Islet precursor cell (in vitro differentiated cells): ENCODE measurements around the gene ADAM10.

Source experiments
- DNase-seq: peaks from one replicate; pipeline ENCODE4 v3.0.0-alpha.2; 2018

Gene ADAM10

DNA sequence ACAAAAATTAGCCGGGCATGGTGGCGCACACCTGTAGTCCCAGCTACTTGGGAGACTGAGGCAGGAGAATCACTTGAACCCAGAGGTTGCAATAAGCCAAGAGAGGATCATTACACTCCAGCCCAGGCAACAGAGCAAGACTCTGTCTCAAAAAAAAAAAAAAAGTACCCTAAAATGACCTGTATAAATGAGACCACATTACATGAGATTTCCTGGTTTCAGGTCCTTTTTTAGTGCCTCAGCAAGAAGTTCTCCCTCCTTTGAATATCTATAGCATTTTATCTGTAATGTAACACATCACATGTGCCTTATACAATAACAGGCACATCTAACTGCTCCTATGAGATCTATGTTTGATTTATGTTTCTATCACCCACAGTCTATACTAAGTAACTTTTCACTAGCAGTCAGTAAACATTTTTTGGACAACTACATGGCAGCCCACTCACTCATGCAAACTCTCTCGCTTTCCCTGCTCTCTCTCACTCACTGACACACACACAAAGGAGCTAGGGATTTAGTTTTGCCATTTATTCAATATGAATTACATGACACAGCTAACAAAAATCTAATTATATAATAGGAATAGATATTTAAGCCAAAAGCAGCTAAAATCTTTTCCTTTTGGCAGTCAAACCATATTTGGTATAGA, 34.1 kb downstream of the ADAM10 start:
- DNase-seq, result no peak

DNA sequence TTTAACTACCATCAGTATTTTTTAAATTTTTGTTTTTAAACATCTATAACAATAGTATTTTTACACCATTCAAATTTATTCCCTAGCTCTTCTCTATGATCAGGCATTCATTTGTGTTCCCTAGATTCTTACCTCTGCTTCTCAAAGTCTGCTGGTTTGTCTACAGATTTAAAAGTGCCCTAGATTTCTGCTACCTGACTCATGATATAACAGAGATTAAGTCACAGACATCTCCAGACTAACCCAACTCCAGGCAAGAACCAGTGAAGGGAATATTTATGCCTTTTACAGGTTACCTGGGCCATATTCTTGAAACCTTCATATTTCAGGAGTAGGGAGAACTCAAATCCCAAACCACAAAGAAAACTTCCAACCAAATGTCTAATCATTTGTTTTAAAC, 38.8 kb downstream of the ADAM10 start:
- DNase-seq, result no peak

DNA sequence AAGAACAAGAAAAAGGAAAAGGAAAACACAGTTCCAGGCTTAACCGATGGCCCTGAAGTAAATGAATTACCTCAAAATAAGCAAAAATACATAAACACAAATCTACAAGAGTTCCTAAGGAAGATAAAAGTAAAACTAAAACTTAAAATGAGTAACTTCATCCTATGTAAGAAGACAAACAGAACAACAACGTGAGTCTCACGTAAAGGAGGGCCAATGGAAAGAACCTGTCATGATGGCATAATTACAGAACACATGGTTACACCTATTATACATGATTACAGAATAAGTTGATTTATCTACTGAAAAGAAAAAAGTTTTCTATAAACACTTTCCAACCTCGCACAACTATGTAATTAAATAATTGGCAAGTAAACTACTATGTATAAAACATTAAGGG, 42.1 kb downstream of the ADAM10 start:
- DNase-seq, result no peak

DNA sequence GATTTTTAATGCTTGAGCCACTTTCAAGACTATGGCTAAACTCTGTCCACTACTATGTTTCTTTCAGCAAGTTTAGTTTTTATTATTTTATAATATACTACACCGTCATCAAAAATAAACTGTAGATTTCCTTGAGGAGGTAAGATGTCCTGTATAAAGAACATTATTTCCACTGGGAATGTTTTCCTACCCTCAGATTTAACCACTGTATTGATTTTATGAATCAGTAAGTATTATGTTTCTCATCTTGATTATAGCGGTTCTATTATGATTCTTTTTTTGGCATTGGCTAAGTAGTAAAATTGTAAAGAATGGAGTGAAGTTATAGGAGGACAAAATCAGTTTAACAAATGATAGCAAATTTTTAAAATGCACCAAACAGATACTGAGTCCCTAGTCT, 44.4 kb downstream of the ADAM10 start:
- no peak for DNase-seq

DNA sequence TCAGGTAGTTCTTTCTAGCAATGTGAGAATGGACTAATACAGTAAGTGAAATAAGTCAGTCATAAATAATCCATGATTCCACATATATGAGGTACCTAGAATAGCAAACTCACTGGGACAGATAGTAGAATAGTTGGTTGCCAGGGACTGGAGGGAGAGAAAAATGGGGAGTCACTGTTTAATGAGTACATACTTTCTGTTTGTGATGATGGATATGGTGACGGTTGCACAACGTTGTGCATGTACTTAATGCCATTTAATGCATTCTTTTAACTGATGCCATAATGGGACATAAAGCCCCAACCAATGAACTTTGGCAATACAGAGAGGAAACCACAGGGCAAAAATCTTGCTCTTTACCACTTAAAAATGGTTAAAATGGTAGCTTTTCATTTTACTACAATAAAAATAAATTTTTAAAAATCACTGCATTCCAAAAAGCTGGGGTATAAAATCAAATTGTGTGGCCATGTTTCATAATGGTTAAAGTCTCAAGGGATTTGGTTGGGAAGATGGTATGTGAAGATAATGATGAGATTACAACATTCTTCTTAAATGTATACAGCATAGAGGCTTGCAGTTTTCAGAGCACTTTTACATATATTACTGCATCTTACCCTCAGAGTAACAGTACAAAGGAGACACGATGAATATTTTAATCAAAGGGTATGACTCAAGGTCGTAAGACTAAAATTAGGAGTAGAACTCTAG, 45.2 kb downstream of the ADAM10 start:
- no peak for DNase-seq

DNA sequence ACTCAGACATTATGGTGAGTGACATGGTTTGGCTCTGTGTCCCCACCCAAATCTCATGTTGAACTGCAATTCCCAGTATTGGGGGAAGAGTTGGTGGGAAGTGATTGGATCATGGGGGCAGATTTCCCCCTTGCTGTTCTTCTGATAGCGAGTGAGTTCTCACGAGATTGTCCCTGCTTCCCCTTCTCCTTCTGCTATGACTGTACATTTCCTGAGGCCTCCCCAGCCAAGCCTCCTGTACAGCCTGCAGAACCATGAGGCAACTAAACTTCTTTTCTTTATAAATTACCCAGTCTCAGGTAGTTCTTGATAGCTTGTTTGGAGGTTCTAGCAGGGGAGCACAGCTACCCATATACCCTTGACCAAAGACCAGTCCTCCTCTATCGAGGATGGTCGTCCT, 45.9 kb downstream of the ADAM10 start:
- no peak for DNase-seq

DNA sequence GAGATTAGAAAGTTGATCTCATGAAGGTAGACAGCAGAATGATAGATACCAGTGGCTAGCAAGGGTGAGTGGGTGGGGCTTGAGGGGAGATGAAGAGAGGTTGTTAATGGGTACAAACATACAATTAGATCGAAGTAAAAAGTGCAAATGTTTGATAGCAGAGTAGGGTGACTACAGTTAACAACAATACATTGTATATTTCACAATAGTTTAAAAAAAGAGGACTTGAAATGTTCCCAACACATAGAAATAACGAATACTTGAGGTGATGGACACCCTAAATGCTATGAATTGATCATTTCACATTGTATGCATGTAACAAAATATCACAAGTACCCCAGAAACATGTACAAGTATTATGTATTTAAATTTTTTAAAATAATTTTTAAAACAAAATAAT, 47.3 kb downstream of the ADAM10 start:
- DNase-seq, result no peak

DNA sequence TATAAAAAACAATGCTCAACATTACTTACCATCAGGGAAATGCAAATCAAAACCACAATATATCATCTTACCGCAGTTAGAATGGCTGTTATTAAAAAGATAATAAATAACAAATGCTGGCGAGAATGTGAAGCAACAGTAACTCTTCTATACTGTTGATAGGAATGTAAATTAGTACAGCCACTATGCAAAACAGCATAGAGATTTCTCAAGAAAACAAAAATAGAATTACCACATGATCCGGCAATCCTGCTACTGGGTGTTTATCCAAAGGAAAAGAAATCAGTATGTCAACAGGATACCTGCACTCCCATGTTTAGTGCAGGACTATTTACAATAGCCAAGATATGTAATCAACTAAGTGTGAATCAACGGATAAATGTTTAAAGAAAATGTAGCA, 48.1 kb downstream of the ADAM10 start:
- DNase-seq, result no peak

DNA sequence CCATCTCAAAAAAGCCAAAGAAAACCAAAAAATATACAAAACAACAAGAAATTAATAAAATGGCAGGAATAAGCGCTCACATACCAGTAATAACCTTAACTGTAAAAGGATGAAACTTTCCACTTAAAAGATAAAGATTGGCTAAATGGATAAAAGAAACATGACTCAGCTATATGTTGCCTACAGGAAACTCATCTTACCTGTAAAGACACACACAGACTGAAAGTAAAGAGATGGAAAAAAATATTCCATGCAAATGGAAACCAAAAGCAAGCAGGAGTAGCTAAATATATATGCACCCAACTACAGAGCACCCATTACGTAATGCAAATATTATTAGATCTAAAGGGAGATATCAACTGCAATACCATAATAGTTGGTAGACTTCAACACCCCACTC, 49.7 kb downstream of the ADAM10 start:
- no peak for DNase-seq

DNA sequence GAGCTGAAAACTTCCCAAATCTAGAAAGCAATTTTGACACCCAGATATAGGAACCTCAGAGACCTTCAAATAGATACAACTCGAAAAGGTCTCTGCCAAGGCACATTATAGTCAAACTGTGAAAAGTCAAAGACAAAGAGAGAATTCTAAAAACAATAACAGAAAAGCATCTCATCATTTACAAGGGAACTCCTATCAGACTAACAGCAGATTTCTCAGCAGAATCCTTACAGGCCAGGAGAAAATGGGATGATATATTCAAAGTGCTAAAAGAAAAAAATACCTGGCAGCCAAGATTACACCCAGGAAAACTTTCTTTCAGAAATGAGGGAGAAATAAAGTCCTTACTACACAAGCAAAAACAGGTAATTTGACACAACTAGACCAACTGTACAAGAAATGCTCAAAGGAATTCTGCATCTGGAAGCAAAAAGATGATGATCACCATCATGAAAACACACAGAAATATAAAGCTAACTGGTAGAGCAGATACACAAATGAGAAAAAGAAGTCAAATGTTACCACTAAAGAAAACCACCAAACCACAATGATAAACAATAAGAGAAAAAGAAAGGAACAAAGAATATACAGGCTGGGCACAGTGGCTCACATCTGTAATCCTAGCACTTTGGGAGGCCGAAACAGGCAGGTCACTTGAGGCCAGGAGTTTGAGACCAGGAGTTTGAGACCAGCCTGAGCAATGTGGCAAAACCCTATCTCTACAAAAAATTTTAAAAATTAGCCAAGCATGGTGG, 50.4 kb downstream of the ADAM10 start:
- no peak for DNase-seq

DNA sequence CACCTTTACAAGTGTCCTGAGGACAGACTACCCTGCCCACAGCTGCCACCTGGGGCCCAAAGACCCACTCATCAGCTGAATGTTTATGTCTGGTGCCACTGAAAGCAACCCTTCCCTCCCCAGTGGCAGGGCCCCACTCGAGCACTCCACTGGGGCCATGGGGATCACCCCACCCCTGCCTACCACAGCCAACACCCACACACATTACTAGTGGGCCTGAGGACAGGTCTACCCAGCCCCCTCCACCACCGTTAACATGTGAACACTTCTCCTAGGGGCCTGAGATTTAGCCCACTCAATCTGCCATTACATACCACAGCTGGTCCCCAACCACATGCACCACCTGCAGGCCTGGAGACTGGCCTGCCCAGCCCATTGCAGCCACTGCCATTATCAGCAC, 52.3 kb downstream of the ADAM10 start:
- DNase-seq, result no peak

DNA sequence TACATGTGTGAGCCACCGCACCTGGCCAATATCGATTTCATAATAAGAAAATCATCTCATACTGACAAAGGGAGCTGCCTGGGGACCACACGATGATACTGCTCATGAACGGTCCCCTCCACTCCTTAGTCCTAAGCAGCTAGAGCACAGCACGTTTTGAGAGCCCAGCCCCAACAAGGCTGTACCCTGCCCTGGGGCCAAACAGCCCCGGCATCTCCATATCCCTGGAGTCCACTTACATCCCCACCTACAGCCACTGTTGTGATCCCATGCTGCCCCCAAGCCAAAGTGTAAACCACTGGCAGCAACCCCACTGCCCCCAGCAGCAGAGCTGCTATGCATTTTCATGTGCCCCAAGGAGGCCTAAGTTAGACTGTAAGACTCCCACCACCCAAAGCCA, 52.8 kb downstream of the ADAM10 start:
- DNase-seq, result no peak

DNA sequence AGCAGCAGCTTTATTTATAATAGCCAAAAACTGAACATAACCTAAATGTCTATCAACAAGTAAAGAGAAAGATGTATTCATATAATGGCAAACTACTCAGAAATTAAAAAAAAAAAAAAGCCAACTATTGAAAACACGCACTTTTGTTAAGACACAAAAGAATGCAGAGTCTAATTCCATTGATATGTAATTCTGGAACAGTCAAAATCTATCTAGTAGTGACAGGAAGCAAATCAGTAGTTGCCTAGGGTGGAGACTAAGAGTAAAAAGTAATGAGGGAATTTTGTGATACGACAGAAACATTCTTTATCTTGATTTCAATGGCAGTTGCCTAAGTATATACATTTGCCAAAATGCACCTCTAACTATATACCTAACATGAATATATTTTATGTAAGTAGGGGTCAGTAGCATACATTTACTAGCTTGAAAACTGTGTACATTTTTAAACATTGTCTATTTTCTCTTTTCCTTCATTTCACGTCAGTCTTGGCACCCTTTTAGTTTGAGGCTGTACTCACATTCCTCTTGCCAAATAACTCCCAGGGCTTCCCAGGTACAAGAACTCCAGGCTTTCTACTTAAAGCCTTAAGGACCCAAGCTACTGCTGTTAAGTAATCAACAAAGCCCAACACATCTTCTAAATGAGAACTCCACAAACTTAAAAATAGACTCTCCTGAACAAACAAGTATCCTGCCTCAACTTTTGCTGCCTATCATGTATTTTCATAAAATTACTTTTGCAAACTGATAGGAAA, 54.7 kb downstream of the ADAM10 start:
- DNase-seq, result no peak

DNA sequence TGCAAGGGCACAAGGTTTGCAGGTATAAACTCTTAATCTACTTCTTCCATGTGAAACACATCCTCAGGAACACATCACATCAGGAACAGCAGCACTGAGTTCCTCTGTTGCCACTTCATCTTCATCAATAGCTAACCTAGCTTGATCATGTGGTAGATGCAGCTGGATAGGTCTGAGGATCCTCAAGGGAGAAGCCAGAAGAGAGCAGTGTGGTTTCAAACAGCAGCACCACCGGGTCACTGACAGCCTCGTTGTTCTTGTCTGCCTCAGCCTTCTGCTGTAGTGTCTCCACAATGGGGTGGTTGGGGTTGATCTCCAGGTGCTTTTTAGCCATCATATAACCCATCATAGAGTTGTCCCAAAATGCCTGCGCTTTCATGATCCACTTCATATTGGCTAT, 58.8 kb downstream of the ADAM10 start:
- no peak for DNase-seq

DNA sequence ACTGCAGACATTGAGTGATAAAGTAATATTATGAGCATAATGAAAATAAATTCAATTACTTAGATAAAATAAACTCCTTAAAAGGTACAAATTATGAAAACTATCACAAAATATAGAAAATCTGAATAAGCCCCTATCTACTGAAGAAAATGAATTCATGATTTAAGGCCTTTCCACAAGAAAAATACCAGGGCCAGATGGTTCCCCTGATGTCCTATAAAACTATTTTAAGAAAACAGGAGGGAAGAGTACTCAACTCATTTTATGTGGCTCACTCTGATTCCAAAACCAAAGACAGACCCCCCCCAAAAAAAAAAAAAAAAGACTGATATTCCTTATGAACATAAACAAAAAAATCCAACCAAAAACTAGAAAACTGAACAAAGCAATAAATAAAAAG, 59.9 kb downstream of the ADAM10 start:
- no peak for DNase-seq

DNA sequence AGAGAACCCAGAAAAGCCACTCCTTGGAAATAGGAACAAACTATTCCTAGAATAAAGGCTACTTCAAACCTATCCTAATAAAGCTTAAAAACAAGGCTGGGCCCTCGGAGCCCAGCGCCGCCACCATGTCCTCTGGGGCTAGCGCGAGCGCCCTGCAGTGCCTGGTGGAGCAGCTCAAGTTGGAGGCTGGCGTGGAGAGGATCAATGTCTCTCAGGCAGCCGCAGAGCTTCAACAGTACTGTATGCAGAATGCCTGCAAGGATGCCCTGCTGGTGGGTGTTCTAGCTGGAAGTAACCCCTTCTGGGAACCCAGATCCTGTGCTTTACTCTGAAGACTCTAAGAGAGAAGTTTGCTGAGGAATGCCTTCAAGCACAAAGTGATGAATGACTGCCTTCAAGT, 63.2 kb downstream of the ADAM10 start:
- DNase-seq, result no peak

DNA sequence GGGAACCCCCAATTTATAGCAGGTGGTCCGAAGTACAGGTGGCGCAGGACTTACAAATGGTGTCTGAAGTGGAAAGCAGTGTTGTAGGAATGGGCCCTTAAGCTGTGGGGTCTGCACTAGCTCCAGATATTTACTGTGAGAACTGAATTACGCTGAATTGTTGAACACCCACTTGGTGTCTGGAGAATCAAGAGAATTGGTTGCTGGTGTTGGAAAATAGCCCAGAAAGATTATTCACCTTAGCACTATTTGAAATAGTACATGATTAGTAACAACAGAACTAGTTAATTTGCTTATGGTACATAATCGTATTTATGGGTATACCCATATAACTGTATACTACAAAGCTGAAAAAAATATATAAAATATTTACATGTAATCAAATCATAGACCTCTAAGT, 64.8 kb downstream of the ADAM10 start:
- DNase-seq, result no peak

DNA sequence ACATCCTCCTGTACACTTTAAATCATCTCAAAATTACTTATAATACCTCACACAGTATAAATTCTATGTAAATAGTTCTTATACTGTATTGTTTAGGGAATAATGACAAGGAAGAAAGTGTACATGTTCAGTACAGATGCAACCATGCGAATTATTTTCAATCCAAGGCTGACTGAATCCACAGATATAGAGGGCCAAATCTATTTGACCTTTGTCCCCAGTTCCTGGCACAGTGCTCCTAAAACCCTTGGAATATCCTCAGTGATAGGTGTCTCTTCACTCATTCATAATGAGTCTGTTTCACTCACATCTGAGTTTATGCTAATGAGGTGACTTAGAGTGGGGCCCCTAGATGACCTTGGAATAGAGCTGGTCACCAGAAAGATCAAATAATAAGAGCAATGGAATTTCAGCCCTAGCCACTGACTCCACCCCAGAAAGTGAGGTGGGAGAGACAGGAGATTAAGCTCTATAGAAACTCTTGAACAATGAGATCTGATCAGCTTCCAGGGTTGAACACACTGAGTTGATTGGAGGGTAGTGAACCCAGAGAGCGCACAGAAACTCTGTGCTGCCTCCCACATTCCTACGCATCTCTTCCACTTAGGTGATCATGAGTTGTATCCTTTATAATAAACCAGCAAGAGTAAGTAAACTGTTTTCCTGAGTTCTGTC, 65.3 kb downstream of the ADAM10 start:
- DNase-seq, result no peak

DNA sequence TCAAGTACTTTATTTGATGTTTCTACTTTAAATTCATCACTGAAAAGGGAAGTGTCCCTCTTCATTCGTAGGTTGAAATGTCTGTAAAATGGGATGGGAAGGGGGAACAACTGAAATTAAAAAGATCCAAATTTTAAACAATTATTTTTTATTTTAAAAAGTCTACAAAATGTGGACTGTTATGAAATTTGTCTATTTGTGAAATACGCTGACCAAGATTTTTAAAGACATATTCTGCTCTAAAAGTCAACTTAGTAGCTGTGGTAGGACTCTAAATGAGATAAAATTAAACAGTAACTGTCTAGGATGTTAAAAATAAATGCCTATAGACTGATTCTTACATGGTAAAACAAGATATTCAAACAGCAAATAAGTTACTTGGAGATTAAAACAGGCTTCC, 67.3 kb downstream of the ADAM10 start:
- DNase-seq, result no peak

DNA sequence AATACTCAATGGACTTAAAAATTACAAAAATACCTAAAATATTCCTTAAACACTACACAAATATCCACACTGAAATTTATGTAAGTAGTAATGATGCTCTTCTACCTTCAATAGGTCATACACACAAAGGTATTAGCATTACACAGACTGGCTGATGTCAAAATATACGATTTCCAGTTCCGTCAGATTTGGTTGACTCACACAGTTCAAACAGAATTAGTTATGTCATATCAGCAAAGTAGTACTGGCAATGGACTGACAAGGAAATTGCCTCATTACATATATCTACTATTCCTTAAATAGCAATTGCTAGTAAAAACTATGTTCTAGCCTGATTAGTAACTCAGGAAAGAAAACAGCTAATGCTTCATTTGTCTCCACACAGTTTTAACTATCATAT, 70.8 kb downstream of the ADAM10 start:
- no peak for DNase-seq

DNA sequence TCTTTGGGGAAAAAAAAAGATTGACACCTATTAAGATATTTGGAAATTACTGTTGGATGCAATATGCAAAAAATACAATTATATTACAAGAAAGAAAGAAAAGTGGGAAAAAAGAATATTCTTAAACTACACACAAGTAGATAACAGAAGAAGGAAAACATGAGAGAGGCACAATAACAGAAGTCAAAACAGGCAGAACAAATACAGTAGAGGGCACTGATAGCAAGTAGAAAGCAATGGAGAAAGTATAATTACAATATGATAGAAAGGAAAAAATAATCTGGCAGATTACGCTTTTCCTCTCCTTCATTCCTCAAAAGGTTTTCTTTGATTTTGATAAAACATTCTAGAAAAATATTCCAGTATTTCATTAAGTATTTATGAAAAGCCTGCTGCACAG, 72.1 kb downstream of the ADAM10 start:
- DNase-seq, result no peak

DNA sequence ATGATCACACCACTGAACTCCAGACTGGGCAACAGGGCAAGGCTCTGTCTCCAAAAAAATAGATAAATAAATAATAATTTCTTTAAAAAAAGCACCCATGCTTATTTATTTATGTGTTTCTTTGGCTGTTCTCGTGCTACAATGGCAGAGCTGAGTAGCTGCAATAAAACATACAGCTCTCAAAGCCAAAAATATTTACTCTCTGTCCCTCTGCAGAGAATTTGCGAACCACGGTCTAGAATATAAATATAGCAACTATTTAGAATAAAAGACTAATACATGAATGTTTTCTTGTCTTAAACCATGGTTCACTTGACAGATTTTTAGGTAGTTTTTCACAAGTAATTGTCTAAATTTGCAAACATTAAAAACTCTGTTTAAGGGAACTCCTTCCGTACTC, 72.7 kb downstream of the ADAM10 start:
- DNase-seq, result no peak

DNA sequence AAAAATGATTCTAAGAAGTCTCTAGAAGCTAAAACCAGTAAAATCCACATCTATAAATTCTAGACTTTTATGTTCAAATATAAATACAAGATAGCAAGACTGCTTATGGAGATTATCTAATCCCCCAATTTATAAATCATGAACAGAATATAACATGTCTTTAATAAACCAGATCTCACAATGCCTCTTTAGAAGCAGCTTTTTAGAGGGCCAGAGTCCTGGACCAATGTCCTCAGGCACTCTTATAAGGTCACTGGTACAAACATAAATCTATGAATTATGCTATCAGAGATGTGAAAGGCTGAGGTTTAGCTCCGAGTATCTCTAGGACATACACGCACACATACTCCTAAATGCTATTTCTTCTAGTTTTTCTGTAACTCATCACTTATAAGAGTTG, 78.3 kb downstream of the ADAM10 start:
- DNase-seq, result no peak
